Mucosa of descending colon (tissue), 3 donors: ENCODE data around the gene ENTPD5. TPM values are rescaled to one million over a fixed set of nuclear protein-coding genes. Genes with fewer than 3 reads are reported as not detected.
A peak's percentile ranks its signal among the peaks of the same experiment; 100 is the strongest.

Experiments
- ATAC-seq: fragments of 200-7000 bp; cut with Tn5 transposase; one replicate; pipeline ENCODE4 v1.9.1; 2020; ENCODE audit warnings: mild to moderate bottlenecking, moderate library complexity
- DNase-seq, 3 donors: peaks; one replicate each; pipeline ENCODE4 v3.0.0-alpha.2; 2020
- H3K36me3 ChIP-seq: fragments of 200-600 bp; one replicate; pipeline ENCODE4 v1.8.0; 2021; ENCODE audit warnings: low read depth, mild to moderate bottlenecking
- H3K4me1 ChIP-seq: fragments of 200-600 bp; one replicate; pipeline ENCODE4 v1.8.0; 2021; ENCODE audit warnings: low read depth, mild to moderate bottlenecking
- H3K4me3 ChIP-seq: fragments of 200-600 bp; one replicate; pipeline ENCODE4 v1.8.0; 2021; ENCODE audit warnings: mild to moderate bottlenecking
- H3K9me3 ChIP-seq: fragments of 200-600 bp; one replicate; pipeline ENCODE4 v1.8.0; 2021; ENCODE audit warnings: mild to moderate bottlenecking
- intact Hi-C, 2 donors: fragments of 100-400 bp; cut with DNase I in 1 of 2; cut with micrococcal nuclease in 1 of 2; formaldehyde crosslinking; loops; one replicate each; pipeline versions ENCODE4 v1.11.0 to v1.11.1; 2022; cut with DNase I, micrococcal nuclease
- total RNA-seq, 3 donors: library from RNA; stranded (reverse); fragmentation: NEBNext Ultra II Directional in 2 of 3; extraction: Animal tissue kit (Norgen Biotek cat#: 25700) in 2 of 3; gene quantifications; one replicate each; pipeline versions ENCODE4 v1.2.1 to v1.2.4, GENCODE V29; 2021 to 2023
- TF ChIP-seq, protein P1 (sequence below): fragments of 200-600 bp; IDR thresholded peaks from one replicate; pipeline ENCODE4 v1.8.0; 2022; ENCODE audit warnings: antibody characterized with exemption, mild to moderate bottlenecking
- donor health status: DM: no; HTN: no; CAD: no; lungs with moderate emphysema.
- donor health status: DM: no; HTN: no; CAD: no.
- donor health status: DM: no; HTN: yes; CAD: no.

Gene ENTPD5
- total RNA-seq, 3 donors from 2014 or later, result 79.9 to 296 (median 153) TPM

GRCh38 chr14:74035556-74035955 lies 16.5 kb upstream of the ENTPD5 start:
- ATAC-seq (no peak), DNase-seq (no peak)
- Histone ChIP-seq H3K4me1 (no peaks in the 10 kb centered on the region), H3K9me3 (no peaks in the 10 kb centered on the region), H3K4me3 (no peak overlapping the region), H3K36me3 (no peaks in the 10 kb centered on the region)
- intact Hi-C loops, result no loop called here
- TF ChIP-seq, protein P1, sequence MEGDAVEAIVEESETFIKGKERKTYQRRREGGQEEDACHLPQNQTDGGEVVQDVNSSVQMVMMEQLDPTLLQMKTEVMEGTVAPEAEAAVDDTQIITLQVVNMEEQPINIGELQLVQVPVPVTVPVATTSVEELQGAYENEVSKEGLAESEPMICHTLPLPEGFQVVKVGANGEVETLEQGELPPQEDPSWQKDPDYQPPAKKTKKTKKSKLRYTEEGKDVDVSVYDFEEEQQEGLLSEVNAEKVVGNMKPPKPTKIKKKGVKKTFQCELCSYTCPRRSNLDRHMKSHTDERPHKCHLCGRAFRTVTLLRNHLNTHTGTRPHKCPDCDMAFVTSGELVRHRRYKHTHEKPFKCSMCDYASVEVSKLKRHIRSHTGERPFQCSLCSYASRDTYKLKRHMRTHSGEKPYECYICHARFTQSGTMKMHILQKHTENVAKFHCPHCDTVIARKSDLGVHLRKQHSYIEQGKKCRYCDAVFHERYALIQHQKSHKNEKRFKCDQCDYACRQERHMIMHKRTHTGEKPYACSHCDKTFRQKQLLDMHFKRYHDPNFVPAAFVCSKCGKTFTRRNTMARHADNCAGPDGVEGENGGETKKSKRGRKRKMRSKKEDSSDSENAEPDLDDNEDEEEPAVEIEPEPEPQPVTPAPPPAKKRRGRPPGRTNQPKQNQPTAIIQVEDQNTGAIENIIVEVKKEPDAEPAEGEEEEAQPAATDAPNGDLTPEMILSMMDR, result no peak

GRCh38 chr14:74034572-74034971 lies 15.5 kb upstream of the ENTPD5 start:
- H3K9me3 ChIP-seq, result no peaks in the 10 kb centered on the region

DNA sequence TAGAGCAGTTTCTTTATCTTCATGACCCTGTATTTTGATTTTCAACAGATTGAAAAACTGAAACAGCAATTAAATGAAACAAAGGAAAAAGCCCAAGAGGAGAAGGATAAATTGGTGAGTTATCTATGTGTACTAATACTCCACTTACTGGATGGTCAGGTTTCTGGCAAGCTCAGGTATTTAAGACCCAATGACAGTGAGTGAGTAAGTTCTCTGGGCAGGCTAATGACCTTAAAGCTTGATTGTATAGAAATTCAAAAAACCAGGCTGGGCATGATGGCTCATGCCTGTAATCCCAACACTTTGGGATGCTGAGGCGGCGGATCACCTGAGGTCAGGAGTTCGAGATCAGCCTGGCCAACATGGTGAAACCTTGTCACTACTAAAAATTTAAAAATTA lies 10.0 kb upstream of the ENTPD5 start:
- no peaks in the 10 kb centered on the region for H3K9me3 ChIP-seq
- no peaks in the 10 kb centered on the region for H3K36me3 ChIP-seq
- DNase-seq, result no peak
- intact Hi-C loops, result no loop called here
- H3K4me1 ChIP-seq, result peaks cover 3% of the 10 kb centered on the region
- TF ChIP-seq, protein P1, result no peak
- ATAC-seq, result no peak
- H3K4me3 ChIP-seq, result no peak overlapping the region

More at GRCh38 chr14:74034572-74034971, 15.5 kb upstream of the ENTPD5 start:
- no peak for ATAC-seq
- TF ChIP-seq, protein P1, result no peak
- no peaks in the 10 kb centered on the region for H3K36me3 ChIP-seq
- no peaks in the 10 kb centered on the region for H3K4me1 ChIP-seq
- H3K4me3 ChIP-seq, result no peak overlapping the region
- intact Hi-C loops, result no loop called here
- no peak for DNase-seq

GRCh38 chr14:74022346-74022745 lies 3.3 kb upstream of the ENTPD5 start:
- no peaks in the 10 kb centered on the region for H3K9me3 ChIP-seq
- H3K36me3 ChIP-seq, result no peaks in the 10 kb centered on the region
- intact Hi-C loops, result no loop called here
- H3K4me1 ChIP-seq, result peaks cover 5% of the 10 kb centered on the region
- ATAC-seq (no peak), DNase-seq (no peak)
- TF ChIP-seq, protein P1, result no peak
- no peak overlapping the region for H3K4me3 ChIP-seq

DNA sequence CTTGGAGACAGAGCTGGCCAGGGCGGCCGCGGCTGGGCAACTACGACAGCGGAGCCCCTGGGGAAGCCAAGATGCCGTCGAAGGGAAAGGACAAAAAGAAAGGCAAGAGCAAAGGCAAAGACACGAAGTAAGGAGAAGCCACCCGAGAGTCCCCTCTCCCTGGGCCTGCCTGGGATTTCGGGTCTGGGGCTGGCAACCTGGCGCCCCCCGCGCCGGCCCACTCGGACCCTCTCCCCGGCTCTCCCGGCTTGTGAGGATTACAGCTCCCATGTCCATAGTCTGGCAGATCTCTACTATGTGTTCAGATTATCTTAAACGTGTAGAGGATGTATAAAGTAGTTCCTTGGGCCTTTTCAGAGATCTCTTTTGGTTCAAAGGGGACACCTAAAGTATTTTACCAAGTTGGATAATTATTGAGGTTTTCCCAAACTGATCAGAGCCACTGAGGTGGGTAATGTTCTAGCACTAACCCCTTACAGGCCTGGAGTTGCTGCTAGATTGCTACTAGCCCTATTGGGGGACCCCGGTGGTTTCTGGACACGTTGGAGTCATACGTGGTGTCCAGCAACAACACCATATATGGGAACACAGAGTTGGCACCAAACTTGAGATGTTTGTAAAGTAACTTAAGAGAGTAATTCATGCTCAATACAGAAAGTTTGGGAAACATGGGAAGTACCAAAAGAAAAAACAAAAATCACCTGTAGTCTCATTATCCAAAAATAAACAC lies 485 bp upstream of the ENTPD5 start:
- peak overlapping the region; percentile 77 for H3K4me3 ChIP-seq
- H3K9me3 ChIP-seq, result no peaks in the 10 kb centered on the region
- TF ChIP-seq, protein P1, result no peak
- ATAC-seq (no peak), DNase-seq (no peak)
- H3K36me3 ChIP-seq, result no peaks in the 10 kb centered on the region
- peaks cover 9% of the 10 kb centered on the region for H3K4me1 ChIP-seq
- intact Hi-C loops, result no loop called here
